WTC11 (cell line): ENCODE data around the gene ADARB2. TPM values are rescaled to one million over a fixed set of nuclear protein-coding genes. Genes with fewer than 3 reads are reported as not detected.
A peak's percentile ranks its signal among the peaks of the same experiment; 100 is the strongest.

Experiments
- ATAC-seq: fragments of 200-7000 bp; cut with Tn5 transposase; 2 replicates; pipeline ENCODE4 v1.10.0; 2021; ENCODE audit warnings: mild to moderate bottlenecking, moderate library complexity
- CTCF ChIA-PET: fragments of 300-600 bp; sonication (Branson Sonifier 250); formaldehyde crosslinking; loops from one replicate; lab custom pipeline; 2021; ENCODE audit warnings: antibody characterized with exemption; lab: Charles Lee
- POLR2A ChIA-PET: fragments of 350-600 bp; sonication (Branson Sonifier 250); formaldehyde crosslinking; loops from one replicate; lab custom pipeline; 2021; ENCODE audit warnings: antibody characterized with exemption; lab: Charles Lee
- DNase-seq: peaks from one replicate; pipeline ENCODE4 v3.0.0; 2021; ENCODE audit warnings: low spot score
- H3K27ac Mint-ChIP-seq: 2 replicates; pipeline ENCODE4 v1.8.0; 2021; ENCODE audit warnings: mixed read lengths
- H3K27me3 Mint-ChIP-seq: 2 replicates; pipeline ENCODE4 v1.8.0; 2021; ENCODE audit warnings: low read depth, mild to moderate bottlenecking, moderate library complexity, mixed read lengths
- H3K36me3 Mint-ChIP-seq: 2 replicates; pipeline ENCODE4 v1.8.0; 2021; ENCODE audit warnings: mixed read lengths
- H3K4me1 Mint-ChIP-seq: 2 replicates; pipeline ENCODE4 v1.8.0; 2022; ENCODE audit warnings: mixed read lengths
- H3K4me3 Mint-ChIP-seq: 2 replicates; pipeline ENCODE4 v1.8.0; 2021; ENCODE audit warnings: mild to moderate bottlenecking, moderate library complexity, mixed read lengths
- H3K9me3 Mint-ChIP-seq: 2 replicates; pipeline ENCODE4 v1.8.0; 2021; ENCODE audit warnings: mixed read lengths
- AR ChIP-seq: fragments of 250-450 bp; sonication (Bioruptor Pico); IDR thresholded peaks from 2 replicates; pipeline ENCODE4 v1.9.0; 2021; ENCODE audit warnings: mild to moderate bottlenecking
- CREM ChIP-seq: sonication (generic); formaldehyde crosslinking; IDR thresholded peaks from 2 replicates; pipeline ENCODE4 v1.8.1; 2022; ENCODE audit warnings: mild to moderate bottlenecking, missing genetic modification reagents, moderate library complexity
- ESRRA ChIP-seq: sonication (generic); formaldehyde crosslinking; IDR thresholded peaks from 2 replicates; pipeline ENCODE4 v1.8.1; 2022; ENCODE audit warnings: mild to moderate bottlenecking, missing genetic modification reagents, borderline replicate concordance
- GABPB1 ChIP-seq: sonication (generic); formaldehyde crosslinking; IDR thresholded peaks from 2 replicates; pipeline ENCODE4 v1.8.1; 2023; ENCODE audit warnings: mild to moderate bottlenecking, missing genetic modification reagents
- MLX ChIP-seq: sonication (generic); formaldehyde crosslinking; IDR thresholded peaks from 2 replicates; pipeline ENCODE4 v1.8.1; 2023; ENCODE audit warnings: mild to moderate bottlenecking, missing genetic modification reagents, moderate library complexity
- NR3C1 ChIP-seq: sonication (generic); formaldehyde crosslinking; conservative IDR thresholded peaks from 2 replicates; pipeline ENCODE4 v1.8.1; 2023; ENCODE audit warnings: low read depth, mild to moderate bottlenecking, missing genetic modification reagents
- OVOL2 ChIP-seq: fragments of 250-450 bp; sonication (Bioruptor Pico); IDR thresholded peaks from 2 replicates; pipeline ENCODE4 v1.9.0; 2021; ENCODE audit warnings: mild to moderate bottlenecking, borderline replicate concordance
- RELA ChIP-seq: sonication (generic); formaldehyde crosslinking; IDR thresholded peaks from 2 replicates; pipeline ENCODE4 v1.8.1; 2022; ENCODE audit warnings: missing genetic modification reagents, mild to moderate bottlenecking, borderline replicate concordance
- STAT6 ChIP-seq: sonication (generic); formaldehyde crosslinking; conservative IDR thresholded peaks from 2 replicates; pipeline ENCODE4 v1.8.1; 2023; ENCODE audit warnings: mild to moderate bottlenecking, low read depth, missing genetic modification reagents, moderate library complexity
- TP53 ChIP-seq: sonication (generic); formaldehyde crosslinking; IDR thresholded peaks from 2 replicates; pipeline ENCODE4 v1.8.1; 2023; ENCODE audit warnings: mild to moderate bottlenecking, missing genetic modification reagents
- ZNF138 ChIP-seq: sonication (generic); formaldehyde crosslinking; conservative IDR thresholded peaks from 2 replicates; pipeline ENCODE4 v1.8.1; 2022; ENCODE audit warnings: mild to moderate bottlenecking, moderate library complexity, missing genetic modification reagents
- ZNF416 ChIP-seq: fragments of 250-450 bp; sonication (Bioruptor Pico); IDR thresholded peaks from 2 replicates; pipeline ENCODE4 v1.9.0; 2021; ENCODE audit warnings: mild to moderate bottlenecking, inconsistent platforms
- ZNF532 ChIP-seq: fragments of 250-450 bp; sonication (Bioruptor Pico); IDR thresholded peaks from 2 replicates; pipeline ENCODE4 v1.9.0; 2021; ENCODE audit warnings: mild to moderate bottlenecking, borderline replicate concordance
- total RNA-seq: library from RNA; stranded (reverse); gene quantifications from 3 replicates; pipeline ENCODE4 v1.2.3, GENCODE V29; 2021
- TF ChIP-seq, protein P1 (sequence below): sonication (generic); formaldehyde crosslinking; IDR thresholded peaks from 2 replicates; pipeline ENCODE4 v1.8.0; 2022; ENCODE audit warnings: mild to moderate bottlenecking, missing genetic modification reagents
- TF ChIP-seq, protein P2 (sequence below): sonication (generic); formaldehyde crosslinking; IDR thresholded peaks from 2 replicates; pipeline ENCODE4 v1.8.1; 2022; ENCODE audit warnings: mild to moderate bottlenecking, missing genetic modification reagents, moderate library complexity, borderline replicate concordance

Gene ADARB2
- total RNA-seq, 1 experiment from 2014 or later = 3.7 TPM

DNA sequence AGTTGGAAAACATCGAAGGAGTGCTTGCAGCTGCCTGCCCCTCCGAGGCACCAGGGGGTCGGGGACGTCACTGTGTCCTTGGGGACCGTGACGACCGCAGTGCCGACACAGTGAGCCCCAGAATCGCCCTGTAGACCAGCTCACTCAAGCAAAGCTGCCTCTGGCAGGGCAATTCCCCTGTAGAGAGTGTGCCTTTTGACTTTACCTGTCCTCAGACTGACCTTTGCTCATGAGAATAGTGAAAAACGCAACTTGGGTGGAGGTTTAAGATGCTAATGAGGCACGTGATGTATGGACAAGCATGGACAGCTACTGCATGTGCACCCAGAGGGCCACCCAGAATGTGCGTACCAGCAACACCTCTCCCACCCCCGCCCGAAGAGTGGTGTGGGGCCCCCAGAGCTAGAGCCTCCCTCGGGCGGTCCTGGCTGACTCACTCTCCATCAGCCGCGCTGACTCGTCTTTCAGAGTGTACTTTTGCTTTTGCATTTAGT is 271.9 kb downstream of the ADARB2 start:
- no peaks in the 10 kb centered on the region for H3K9me3 Mint-ChIP-seq
- peaks cover 3% of the 10 kb centered on the region; the same call in 1 of the 2 replicates for H3K27me3 Mint-ChIP-seq
- 0 out of 2 replicates have a peak, but pooled peaks cover 5% of the 10 kb centered on the region for H3K4me1 Mint-ChIP-seq
- no peak overlapping the region for H3K27ac Mint-ChIP-seq
- DNase-seq (no peak), ATAC-seq (no peak)
- TF ChIP-seq, protein P1, sequence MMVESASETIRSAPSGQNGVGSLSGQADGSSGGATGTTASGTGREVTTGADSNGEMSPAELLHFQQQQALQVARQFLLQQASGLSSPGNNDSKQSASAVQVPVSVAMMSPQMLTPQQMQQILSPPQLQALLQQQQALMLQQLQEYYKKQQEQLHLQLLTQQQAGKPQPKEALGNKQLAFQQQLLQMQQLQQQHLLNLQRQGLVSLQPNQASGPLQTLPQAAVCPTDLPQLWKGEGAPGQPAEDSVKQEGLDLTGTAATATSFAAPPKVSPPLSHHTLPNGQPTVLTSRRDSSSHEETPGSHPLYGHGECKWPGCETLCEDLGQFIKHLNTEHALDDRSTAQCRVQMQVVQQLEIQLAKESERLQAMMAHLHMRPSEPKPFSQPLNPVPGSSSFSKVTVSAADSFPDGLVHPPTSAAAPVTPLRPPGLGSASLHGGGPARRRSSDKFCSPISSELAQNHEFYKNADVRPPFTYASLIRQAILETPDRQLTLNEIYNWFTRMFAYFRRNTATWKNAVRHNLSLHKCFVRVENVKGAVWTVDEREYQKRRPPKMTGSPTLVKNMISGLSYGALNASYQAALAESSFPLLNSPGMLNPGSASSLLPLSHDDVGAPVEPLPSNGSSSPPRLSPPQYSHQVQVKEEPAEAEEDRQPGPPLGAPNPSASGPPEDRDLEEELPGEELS (CRISPR knock-in tag) = no peak
- no peak for TF ChIP-seq AR (CRISPR knock-in tag)
- no peak for TF ChIP-seq ZNF138
- no peak for TF ChIP-seq STAT6 (CRISPR knock-in tag)
- TF ChIP-seq ZNF416 (CRISPR knock-in tag) = no peak
- TF ChIP-seq GABPB1 (CRISPR knock-in tag) = no peak
- TF ChIP-seq ZNF532 (CRISPR knock-in tag) = no peak
- TF ChIP-seq ESRRA (CRISPR knock-in tag) = no peak
- TF ChIP-seq RELA (CRISPR knock-in tag) = no peak
- ChIA-PET POLR2A (interaction anchor here (0.6 kb wide), 1 partner anchor 39 kb away, joined by 3 read pairs; no protein-coding TSS in a partner anchor), CTCF (interaction anchor here (1.6 to 1.7 kb wide), 2 partner anchors 45 to 96 kb away, joined by 5 read pairs; no protein-coding TSS in a partner anchor)
- no peak overlapping the region for H3K4me3 Mint-ChIP-seq
- no peaks in the 10 kb centered on the region for H3K36me3 Mint-ChIP-seq

DNA sequence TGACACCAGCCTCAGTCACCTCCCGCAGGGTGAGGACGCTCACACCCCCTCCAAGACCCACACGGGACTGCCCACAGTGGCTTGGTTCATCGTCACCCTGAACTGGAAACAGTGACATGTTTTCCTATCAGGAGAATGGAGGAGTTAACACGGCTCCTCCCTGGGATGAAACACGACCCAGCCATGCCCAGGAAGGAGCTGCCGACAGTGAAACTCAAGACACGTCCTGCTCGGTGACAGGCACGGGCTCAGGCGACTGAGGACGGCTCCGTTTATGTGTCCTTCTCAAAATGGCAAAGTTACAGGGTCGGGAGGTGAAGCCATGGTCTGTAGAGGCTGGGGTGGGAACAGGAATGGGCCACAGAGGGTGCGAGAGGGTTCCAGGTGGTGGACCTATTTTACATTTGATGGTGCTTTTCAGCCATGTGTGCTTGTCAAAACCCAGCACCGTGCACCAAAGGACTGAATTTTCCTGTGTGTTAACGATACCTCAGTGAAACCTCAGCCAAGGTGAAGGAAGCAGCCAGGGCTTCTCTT is 272.4 kb downstream of the ADARB2 start:
- no peak overlapping the region for H3K27ac Mint-ChIP-seq
- ATAC-seq (peak; percentile 34; the same call in 1 of the 2 replicates), DNase-seq (no peak)
- H3K36me3 Mint-ChIP-seq = no peaks in the 10 kb centered on the region
- ChIA-PET CTCF (interaction anchor here (1.6 to 1.7 kb wide), 2 partner anchors 44 to 96 kb away, joined by 5 read pairs; no protein-coding TSS in a partner anchor), POLR2A (no interaction called here)
- no peaks in the 10 kb centered on the region; the same call in 1 of the 2 replicates for H3K27me3 Mint-ChIP-seq
- H3K9me3 Mint-ChIP-seq = no peaks in the 10 kb centered on the region
- 0 out of 2 replicates have a peak, but pooled peaks cover 5% of the 10 kb centered on the region for H3K4me1 Mint-ChIP-seq
- H3K4me3 Mint-ChIP-seq = no peak overlapping the region
- TF ChIP-seq NR3C1 (CRISPR knock-in tag) (no peak), CREM (CRISPR knock-in tag) (no peak), GABPB1 (CRISPR knock-in tag) (no peak), TP53 (CRISPR knock-in tag) (no peak), OVOL2 (no peak), MLX (CRISPR knock-in tag) (no peak)
- TF ChIP-seq, protein P2, sequence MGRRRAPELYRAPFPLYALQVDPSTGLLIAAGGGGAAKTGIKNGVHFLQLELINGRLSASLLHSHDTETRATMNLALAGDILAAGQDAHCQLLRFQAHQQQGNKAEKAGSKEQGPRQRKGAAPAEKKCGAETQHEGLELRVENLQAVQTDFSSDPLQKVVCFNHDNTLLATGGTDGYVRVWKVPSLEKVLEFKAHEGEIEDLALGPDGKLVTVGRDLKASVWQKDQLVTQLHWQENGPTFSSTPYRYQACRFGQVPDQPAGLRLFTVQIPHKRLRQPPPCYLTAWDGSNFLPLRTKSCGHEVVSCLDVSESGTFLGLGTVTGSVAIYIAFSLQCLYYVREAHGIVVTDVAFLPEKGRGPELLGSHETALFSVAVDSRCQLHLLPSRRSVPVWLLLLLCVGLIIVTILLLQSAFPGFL (CRISPR knock-in tag) = no peak
